ENCODE results near the gene ADAP1. TPM values are rescaled to one million over a fixed set of nuclear protein-coding genes. Genes with fewer than 3 reads are reported as not detected.

ADAP1 gene
- total and polyA plus RNA-seq, 2 of the 8 experiments (the other 6 are each of a cell fraction or from before 2014, with no cell fraction given), result 5.8 to 6.1 TPM

- no peak overlapping the region; the same call in 1 of the 2 replicates for H4K8ac ChIP-seq (ENCODE audit: extremely low read depth, insufficient read depth, low read length)
- no peak overlapping the region for H2BK15ac ChIP-seq (ENCODE audit: low read length)
- peaks cover 47 to 49% of the 10 kb centered on the region in 2 experiments for H4K20me1 ChIP-seq (replicated peaks in 1 of 2; ENCODE audit: control insufficient read depth in 1 of 2, insufficient read depth in 2 of 2, low read length in 2 of 2)
- H3K14ac ChIP-seq (ENCODE audit: insufficient read length), result no peak overlapping the region
- no peak overlapping the region for H4K91ac ChIP-seq (replicated peaks; ENCODE audit: insufficient read length, low read length)
- H2BK20ac ChIP-seq (ENCODE audit: low read length), result no peak overlapping the region
- H2AFZ ChIP-seq (ENCODE audit: low read length), result no peak overlapping the region
- no peak overlapping the region for H3K56ac ChIP-seq (replicated peaks; ENCODE audit: insufficient read length, low read depth, low read length)
- H2AK5ac ChIP-seq (ENCODE audit: low read depth, low read length), result no peak overlapping the region
- no peak overlapping the region for H3K4ac ChIP-seq (replicated peaks; ENCODE audit: insufficient read length, low read depth, low read length)
- H3K4me1 ChIP-seq (replicated peaks in 1 of 4; ENCODE audit: control insufficient read depth in 3 of 4, insufficient read depth in 4 of 4, low read length in 3 of 4), result peaks cover 0 to 12% (median 1%) of the 10 kb centered on the region in 4 experiments; a peak in 2 of 7 replicates
- H2BK120ac ChIP-seq (replicated peaks; ENCODE audit: low read depth, low read length), result no peak overlapping the region
- POLR2A ChIA-PET (ENCODE audit: partially characterized antibody), result interaction anchor here (0.5 to 4.1 kb wide), 5 partner anchors 9 to 557 kb away, joined by 3 to 23 read pairs (median 6); partner anchors contain the start of gene GET4
- H3K18ac ChIP-seq (ENCODE audit: extremely low read depth, low read length), result no peak overlapping the region
- H3K9ac ChIP-seq (replicated peaks in 1 of 4; ENCODE audit: extremely low read depth in 1 of 4, low read depth in 3 of 4, low read length in 3 of 4), result no peak overlapping the region
- peaks cover 5 to 29% (median 17%) of the 10 kb centered on the region in 4 experiments; a peak in 5 of 8 replicates for H3K36me3 ChIP-seq (ENCODE audit: control insufficient read depth in 2 of 4, insufficient read depth in 4 of 4, low read length in 3 of 4)
- peaks cover 49% of the 10 kb centered on the region for H3K79me1 ChIP-seq (ENCODE audit: low read depth, low read length)
- no peak overlapping the region for H3K27ac ChIP-seq (ENCODE audit: low read depth, low read length)
- H3K9me3 ChIP-seq (ENCODE audit: insufficient read depth in 2 of 2, low read depth in 1 of 2, low read length in 1 of 2), result no peaks in the 10 kb centered on the region
- H2BK5ac ChIP-seq (ENCODE audit: low read depth, low read length), result peak overlapping the region; percentile 35; the same call in 1 of the 2 replicates
- H3K4me3 ChIP-seq (ENCODE audit: extremely low read depth in 1 of 4, insufficient read depth in 2 of 4, low read depth in 3 of 4, low read length in 4 of 4), result no peak overlapping the region
- no peak overlapping the region for H4K5ac ChIP-seq (ENCODE audit: insufficient read length, low read depth, low read length)
- no peaks in the 10 kb centered on the region for H3K27me3 ChIP-seq (replicated peaks in 1 of 4; ENCODE audit: control insufficient read depth in 3 of 4, extremely low read depth in 1 of 4, insufficient read depth in 3 of 4, low read length in 3 of 4)
- peaks cover 32 to 86% of the 10 kb centered on the region in 2 experiments for H3K79me2 ChIP-seq (ENCODE audit: control insufficient read depth in 1 of 2, insufficient read depth in 2 of 2, low read length in 2 of 2)
- H3K23me2 ChIP-seq (ENCODE audit: low read depth, low read length), result no peaks in the 10 kb centered on the region
- FAIRE-seq (no peak), DNase-seq (ENCODE audit: low read depth in 1 of 2, low spot score in 2 of 2) (no peak)
- no peak overlapping the region for H3K4me2 ChIP-seq (ENCODE audit: insufficient read depth in 1 of 2, low read depth in 2 of 2, low read length in 2 of 2)
- WGBS, 2 experiments (ENCODE audit: extremely low coverage in 1 of 2, insufficient coverage in 1 of 2, insufficient read length in 1 of 2, insufficient replicate concordance in 2 of 2, low coverage in 1 of 2, low lambda C conversion rate in 2 of 2, missing lambda C conversion rate in 1 of 2), result 85% methylated on average over 25 of the region's 30 CpGs; no CpG with 5 or more reads in 1 of the 2 experiments
- H3K23ac ChIP-seq (ENCODE audit: insufficient read length), result no peak overlapping the region
- CTCF ChIA-PET (ENCODE audit: partially characterized antibody), result interaction anchor here (0.7 to 1.9 kb wide), 5 partner anchors 10 to 107 kb away, joined by 3 to 4 read pairs (median 3); no protein-coding TSS in a partner anchor
- 0 out of 2 replicates have a peak overlapping the region, but pooled peaks have one; percentile 17 for H2BK12ac ChIP-seq (ENCODE audit: low read depth, low read length)
- TF ChIP-seq SP1 (IDR thresholded peaks at IDR 0.05; ENCODE audit: low read depth, low read length) (no peak), NANOG (IDR thresholded peaks at IDR 0.05; ENCODE audit: insufficient read depth, low read depth, low read length, poor library complexity, severe bottlenecking) (no peak), EGR1 (IDR thresholded peaks at IDR 0.05; ENCODE audit: borderline replicate concordance, low read depth, low read length) (no peak), JUN (IDR thresholded peaks at IDR 0.05; ENCODE audit: low read depth, low read length) (no peak), HDAC2 (IDR thresholded peaks at IDR 0.05; ENCODE audit: borderline replicate concordance in 1 of 2, low read depth in 2 of 2, low read length in 2 of 2) (no peak), CTBP2 (IDR thresholded peaks at IDR 0.05; ENCODE audit: borderline replicate concordance, insufficient read depth, insufficient read length, low read length) (no peak), BRCA1 (IDR thresholded peaks at IDR 0.05; ENCODE audit: low read depth, low read length) (no peak), EP300 (IDR thresholded peaks at IDR 0.05; ENCODE audit: borderline replicate concordance in 1 of 2, low read depth in 2 of 2, low read length in 2 of 2) (no peak), HDAC6 (IDR thresholded peaks at IDR 0.05; ENCODE audit: low read depth, low read length) (no peak), TAF1 (IDR thresholded peaks at IDR 0.05; ENCODE audit: low read depth, low read length) (no peak), ATF3 (IDR thresholded peaks at IDR 0.05; ENCODE audit: insufficient read depth, low read depth, low read length) (no peak)
Measured at GRCh38 chr7:885893-886625, 68.4 kb downstream of the ADAP1 start.
